Activated CD8-positive, alpha-beta T cell treated with anti-CD3 and anti-CD28 coated beads, Interleukin-2, amount 10 ng/mL, durations not matched to agents 7 days and 5 days (primary cell): ENCODE measurements around the gene PPFIBP2. TPM values are rescaled to one million over a fixed set of nuclear protein-coding genes. Genes with fewer than 3 reads are reported as not detected.
A peak's percentile ranks its signal among the peaks of the same experiment; 100 is the strongest.

Experiments used
- ATAC-seq: fragments of 150-1000 bp; cut with Tn5 transposase; one replicate; pipeline ENCODE4 v1.10.0; 2021; ENCODE audit warnings: moderate library complexity
- CTCF ChIA-PET: fragments of 350-600 bp; sonication (Branson Sonifier 250); formaldehyde crosslinking; loops from one replicate; lab custom pipeline; 2021; ENCODE audit warnings: antibody characterized with exemption; lab: Charles Lee
- POLR2A ChIA-PET: fragments of 350-600 bp; sonication (Branson Sonifier 250); formaldehyde crosslinking; loops from one replicate; lab custom pipeline; 2021; ENCODE audit warnings: antibody characterized with exemption; lab: Charles Lee
- DNase-seq: peaks from one replicate; pipeline ENCODE4 v3.0.0-alpha.2; 2020
- H3K27ac Mint-ChIP-seq: one replicate; pipeline ENCODE4 v1.8.0; 2021; ENCODE audit warnings: mild to moderate bottlenecking, mixed read lengths
- H3K27me3 Mint-ChIP-seq: one replicate; pipeline ENCODE4 v1.8.0; 2021; ENCODE audit warnings: low read depth, mixed read lengths
- H3K36me3 Mint-ChIP-seq: one replicate; pipeline ENCODE4 v1.8.0; 2021; ENCODE audit warnings: low read depth, mixed read lengths
- H3K4me1 Mint-ChIP-seq: one replicate; pipeline ENCODE4 v1.8.0; 2021; ENCODE audit warnings: low read depth, mixed read lengths
- H3K4me3 Mint-ChIP-seq: one replicate; pipeline ENCODE4 v1.8.0; 2021; ENCODE audit warnings: mild to moderate bottlenecking, mixed read lengths
- H3K9me3 Mint-ChIP-seq: one replicate; pipeline ENCODE4 v1.8.0; 2022; ENCODE audit warnings: mixed read lengths; ENCODE audit not compliant: insufficient read depth
- total RNA-seq, 2 experiments: library from RNA; stranded (reverse); gene quantifications; one replicate each; pipeline ENCODE4 v1.2.3, GENCODE V29; 2021

Gene PPFIBP2
- total RNA-seq, 2 experiments from 2014 or later = 11.2 to 12.1 TPM

DNA sequence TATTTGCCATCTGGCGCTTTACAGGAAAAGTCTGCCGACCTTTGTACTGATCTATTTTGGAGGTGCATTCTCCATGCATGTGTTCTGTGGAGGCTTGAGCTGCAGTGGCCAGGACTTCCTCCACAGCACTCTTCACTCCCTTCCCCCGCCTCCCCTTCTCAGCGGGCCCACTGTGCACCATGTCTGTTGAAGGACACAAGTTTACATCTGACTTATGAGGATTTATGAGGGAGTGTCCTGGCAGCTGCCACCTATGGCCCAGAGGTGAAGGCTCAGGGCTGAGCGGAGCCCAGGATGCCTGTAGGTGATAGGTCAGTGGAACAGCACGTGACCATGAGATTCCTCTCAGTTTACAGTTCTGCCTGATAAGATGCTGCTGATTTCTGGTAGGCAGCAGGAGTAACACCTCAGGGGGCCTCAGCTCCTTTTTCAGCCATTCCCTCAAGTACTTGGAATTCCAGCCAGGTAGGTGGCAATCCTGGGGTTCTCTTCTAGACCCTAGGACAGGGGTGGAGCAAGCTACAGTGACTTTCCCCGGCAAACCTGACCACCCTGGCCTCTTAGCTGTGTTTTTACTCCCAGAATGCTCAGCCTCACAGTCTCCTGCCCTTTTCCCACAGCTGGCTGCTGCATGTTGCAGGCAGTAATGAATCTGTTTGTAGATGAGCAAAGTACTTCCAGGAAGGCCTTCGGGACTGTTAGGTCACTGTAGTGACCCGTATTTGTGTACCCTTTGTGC lies 59.9 kb downstream of the PPFIBP2 start:
- ChIA-PET CTCF (interaction anchor here (1.2 to 1.5 kb wide), 3 partner anchors 60 to 92 kb away, joined by 3 read pairs; partner anchors contain the start of gene PPFIBP2), POLR2A (no interaction called here)
- peaks cover 37% of the 10 kb centered on the region for H3K27me3 Mint-ChIP-seq
- H3K27ac Mint-ChIP-seq = no peak overlapping the region
- ATAC-seq = no peak
- H3K36me3 Mint-ChIP-seq = no peaks in the 10 kb centered on the region
- peaks cover 34% of the 10 kb centered on the region for H3K4me1 Mint-ChIP-seq
- no peaks in the 10 kb centered on the region for H3K9me3 Mint-ChIP-seq
- no peak for DNase-seq
- H3K4me3 Mint-ChIP-seq = no peak overlapping the region

DNA sequence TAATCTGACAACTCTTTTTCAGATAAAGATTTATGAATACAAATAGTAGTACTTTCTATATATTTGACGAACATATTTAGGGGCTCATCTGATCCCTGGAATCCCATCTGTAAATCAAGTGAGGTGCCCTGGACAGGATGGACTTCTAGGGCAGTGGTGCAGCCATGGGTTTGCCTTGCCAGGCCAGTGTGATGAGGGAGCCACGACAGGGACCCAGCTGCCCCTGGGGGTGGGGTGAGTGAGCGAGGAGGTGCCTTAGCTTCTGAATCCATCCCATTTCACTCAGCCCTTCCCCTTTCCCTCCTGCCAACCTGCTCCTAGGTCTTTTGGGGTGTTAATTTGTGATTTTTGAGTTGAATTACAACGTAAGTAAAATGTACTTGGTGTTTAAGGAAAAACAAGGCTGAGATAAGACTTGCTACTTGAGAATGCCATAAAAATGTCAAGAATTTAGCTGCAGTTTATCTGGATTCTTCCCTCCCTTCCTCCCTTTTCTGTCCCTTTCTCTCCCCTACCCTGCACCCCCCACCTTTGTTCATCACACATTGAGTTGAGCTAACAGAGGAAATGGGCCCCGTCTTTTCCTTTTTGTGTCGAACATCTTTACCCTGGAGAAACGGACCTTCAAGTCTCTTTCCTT lies 60.8 kb downstream of the PPFIBP2 start:
- no peak overlapping the region for H3K4me3 Mint-ChIP-seq
- ATAC-seq = no peak
- no peak overlapping the region for H3K27ac Mint-ChIP-seq
- ChIA-PET POLR2A (no interaction called here), CTCF (interaction anchor here (1.2 to 1.5 kb wide), 3 partner anchors 61 to 91 kb away, joined by 3 read pairs; partner anchors contain the start of gene PPFIBP2)
- DNase-seq = no peak
- no peaks in the 10 kb centered on the region for H3K36me3 Mint-ChIP-seq
- peaks cover 40% of the 10 kb centered on the region for H3K27me3 Mint-ChIP-seq
- H3K4me1 Mint-ChIP-seq = peaks cover 37% of the 10 kb centered on the region
- no peaks in the 10 kb centered on the region for H3K9me3 Mint-ChIP-seq

GRCh38 chr11:7575841-7576725 lies 62.3 kb downstream of the PPFIBP2 start:
- Mint-ChIP-seq H3K36me3 (no peaks in the 10 kb centered on the region), H3K4me1 (peaks cover 37% of the 10 kb centered on the region), H3K27ac (no peak overlapping the region), H3K4me3 (no peak overlapping the region), H3K9me3 (no peaks in the 10 kb centered on the region), H3K27me3 (peaks cover 43% of the 10 kb centered on the region)
- ChIA-PET POLR2A (no interaction called here), CTCF (no interaction called here)
- ATAC-seq = peak; percentile 46
- DNase-seq = peak; percentile 43

DNA sequence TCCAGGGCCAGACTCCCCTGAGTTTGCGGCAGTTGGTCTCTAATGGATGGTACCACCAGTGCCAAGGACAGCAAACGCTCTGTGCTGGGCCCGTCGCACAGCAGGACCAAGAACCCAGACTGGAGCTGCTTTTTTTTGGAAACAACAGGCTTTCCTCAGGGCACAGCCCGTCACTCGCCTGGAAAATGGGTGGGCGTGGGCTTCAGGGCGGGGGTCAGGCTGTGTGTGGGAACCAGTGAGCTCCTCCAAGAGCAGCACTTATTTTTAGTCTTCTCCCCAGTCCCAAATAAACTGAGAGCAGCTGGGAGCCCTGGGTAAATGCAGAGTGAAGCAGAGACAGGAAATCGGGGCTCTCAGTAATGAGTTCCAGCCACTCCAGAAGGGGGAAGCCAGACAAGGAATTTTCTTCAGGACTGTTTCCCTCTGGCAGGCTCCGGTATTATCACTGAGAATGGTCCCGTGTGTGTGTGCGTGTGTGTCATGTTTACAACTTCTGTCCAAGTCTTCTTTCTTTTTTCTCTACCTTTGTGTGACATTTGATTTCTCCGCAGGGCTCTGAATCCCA lies 63.0 kb downstream of the PPFIBP2 start:
- CTCF ChIA-PET = no interaction called here
- Mint-ChIP-seq H3K9me3 (no peaks in the 10 kb centered on the region), H3K36me3 (no peaks in the 10 kb centered on the region), H3K27ac (no peak overlapping the region), H3K4me3 (no peak overlapping the region), H3K4me1 (peaks cover 37% of the 10 kb centered on the region), H3K27me3 (peaks cover 40% of the 10 kb centered on the region)
- ATAC-seq (no peak), DNase-seq (no peak)
- POLR2A ChIA-PET = no interaction called here

DNA sequence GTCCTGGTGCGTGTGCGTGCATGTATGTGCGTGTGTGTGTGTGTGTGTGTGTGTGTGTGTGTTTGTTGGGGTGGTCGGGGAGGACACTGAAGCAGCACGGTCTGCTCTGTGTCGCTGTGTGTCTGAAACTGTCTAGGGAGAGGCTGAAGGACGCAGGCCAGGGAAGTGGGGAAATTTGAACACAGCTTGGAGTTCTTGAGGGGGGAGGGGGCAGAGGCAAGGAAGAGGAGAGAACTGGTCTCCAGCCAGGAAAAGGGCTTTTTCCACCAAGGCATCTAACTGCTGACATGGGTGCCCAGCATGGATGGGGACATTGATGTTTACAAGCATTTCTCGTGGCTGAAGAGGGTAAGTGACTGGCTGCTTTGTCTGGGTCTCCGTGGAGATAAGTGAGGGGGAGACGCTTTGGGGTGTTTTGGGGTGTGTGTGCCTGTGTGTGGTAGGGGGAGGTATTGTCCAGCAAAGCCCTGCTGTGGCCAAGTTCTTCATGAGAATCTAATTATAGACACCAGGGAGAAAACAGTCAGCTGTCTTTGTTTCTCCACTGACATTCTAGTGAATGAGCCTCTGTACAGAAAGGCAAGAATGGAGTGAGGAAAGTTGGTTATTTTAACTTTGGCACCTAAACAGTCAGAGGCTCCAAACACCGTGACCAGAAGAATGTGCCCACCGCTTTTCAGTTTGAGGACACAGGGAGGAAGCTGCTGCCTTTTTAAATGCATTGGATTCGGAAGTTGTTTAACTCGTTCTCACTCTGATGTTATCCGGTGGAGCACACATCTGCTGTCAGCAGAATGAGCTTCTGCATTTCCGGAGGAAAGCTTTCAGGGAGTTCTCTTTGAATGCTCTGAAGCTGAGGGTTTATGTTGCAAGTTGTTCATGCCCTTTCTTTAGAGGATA lies 63.7 kb downstream of the PPFIBP2 start:
- H3K36me3 Mint-ChIP-seq = no peaks in the 10 kb centered on the region
- DNase-seq (peak; percentile 40), ATAC-seq (peak; percentile 69)
- peaks cover 41% of the 10 kb centered on the region for H3K27me3 Mint-ChIP-seq
- peak overlapping the region; percentile 29 for H3K4me3 Mint-ChIP-seq
- ChIA-PET CTCF (interaction anchor here (0.8 to 1.4 kb wide), 5 partner anchors 9 to 88 kb away, joined by 3 to 6 read pairs (median 4); no protein-coding TSS in a partner anchor), POLR2A (no interaction called here)
- peak overlapping the region; percentile 47 for H3K27ac Mint-ChIP-seq
- no peaks in the 10 kb centered on the region for H3K9me3 Mint-ChIP-seq
- H3K4me1 Mint-ChIP-seq = peaks cover 37% of the 10 kb centered on the region

DNA sequence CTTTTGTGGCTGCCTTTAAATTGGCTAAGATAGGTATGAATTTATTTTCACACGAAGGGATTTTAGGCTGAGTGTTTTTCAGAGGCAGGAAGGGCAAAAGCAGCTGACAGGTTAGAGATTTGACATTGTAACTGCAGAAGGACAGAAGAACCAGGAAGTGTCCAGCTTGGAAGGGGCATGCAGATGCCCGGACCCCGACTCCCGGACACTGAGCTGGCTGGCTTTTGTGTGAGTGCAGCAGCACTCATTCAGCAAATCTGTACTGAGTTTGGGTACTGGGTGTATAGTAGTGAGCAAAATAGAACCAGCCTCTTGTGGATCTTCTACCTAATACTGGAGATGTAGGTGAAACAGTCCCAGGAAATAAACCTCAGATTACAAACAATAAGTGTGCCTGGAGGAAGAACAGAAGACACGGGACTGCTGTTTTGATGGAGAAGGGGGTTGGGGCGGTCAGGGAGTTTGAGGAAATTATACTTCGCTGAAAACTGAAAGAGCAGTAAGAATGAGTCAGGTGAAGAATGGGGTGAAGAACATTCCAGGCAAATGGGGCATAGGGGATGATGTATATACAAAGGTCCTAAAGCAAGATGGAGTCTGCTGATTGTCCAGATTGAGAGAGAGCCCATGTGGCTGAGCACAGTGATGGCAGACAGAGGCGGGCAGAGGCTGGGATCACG lies 64.6 kb downstream of the PPFIBP2 start:
- DNase-seq (no peak), ATAC-seq (no peak)
- Mint-ChIP-seq H3K9me3 (no peaks in the 10 kb centered on the region), H3K36me3 (no peaks in the 10 kb centered on the region), H3K4me3 (peak overlapping the region; percentile 29), H3K27ac (peak overlapping the region; percentile 47), H3K4me1 (peaks cover 37% of the 10 kb centered on the region), H3K27me3 (peaks cover 48% of the 10 kb centered on the region)
- CTCF ChIA-PET = interaction anchor here (0.8 to 2.2 kb wide), 6 partner anchors 8 to 87 kb away, joined by 3 to 7 read pairs (median 4); no protein-coding TSS in a partner anchor
- POLR2A ChIA-PET = no interaction called here

- ChIA-PET POLR2A (no interaction called here), CTCF (interaction anchor here (1.1 to 2.2 kb wide), 2 partner anchors 8 to 67 kb away, joined by 3 to 7 read pairs; no protein-coding TSS in a partner anchor)
- Mint-ChIP-seq H3K9me3 (no peaks in the 10 kb centered on the region), H3K36me3 (no peaks in the 10 kb centered on the region), H3K4me3 (no peak overlapping the region), H3K27ac (no peak overlapping the region), H3K27me3 (peaks cover 54% of the 10 kb centered on the region), H3K4me1 (peaks cover 37% of the 10 kb centered on the region)
- ATAC-seq = no peak
- no peak for DNase-seq
Measured at GRCh38 chr11:7579361-7579791, 65.6 kb downstream of the PPFIBP2 start.

- Mint-ChIP-seq H3K27me3 (peaks cover 46% of the 10 kb centered on the region), H3K4me3 (no peak overlapping the region), H3K9me3 (no peaks in the 10 kb centered on the region), H3K4me1 (peaks cover 28% of the 10 kb centered on the region), H3K36me3 (no peaks in the 10 kb centered on the region), H3K27ac (no peak overlapping the region)
- CTCF ChIA-PET = interaction anchor here (2.2 kb wide), 1 partner anchor 69 kb away, joined by 7 read pairs; no protein-coding TSS in a partner anchor
- no peak for ATAC-seq
- no peak for DNase-seq
- POLR2A ChIA-PET = no interaction called here
Measured at GRCh38 chr11:7581021-7581590, 67.3 kb downstream of the PPFIBP2 start.

DNA sequence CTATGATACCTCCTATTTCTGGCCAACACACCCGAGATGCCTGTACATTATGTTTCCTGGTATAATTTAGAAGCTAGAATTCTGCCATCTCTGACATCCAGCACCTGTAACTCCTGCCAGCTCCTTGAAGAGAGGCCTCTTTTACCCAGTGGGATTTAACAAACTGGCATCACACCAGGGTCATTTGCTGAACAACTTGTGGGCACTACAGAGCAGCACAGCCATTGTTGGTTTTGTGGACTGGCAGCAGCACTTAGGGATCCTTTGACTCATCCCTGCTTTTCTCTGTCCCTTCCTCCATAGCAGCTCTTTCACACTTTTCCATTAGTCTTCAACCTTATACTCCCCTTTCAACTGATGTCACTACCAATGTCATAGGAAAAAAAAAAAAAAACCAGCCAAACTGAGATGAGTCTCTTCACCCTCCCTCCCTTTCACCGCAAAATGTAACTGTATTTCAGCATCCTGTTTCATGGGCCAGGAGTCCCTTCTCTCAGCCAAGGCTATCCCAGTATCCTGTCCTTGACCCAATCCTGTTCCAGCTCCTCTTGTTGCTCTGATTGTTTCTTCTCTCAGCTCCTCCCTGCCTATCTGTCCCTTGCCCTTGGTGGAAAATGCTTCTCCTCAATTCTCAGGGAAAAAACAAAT lies 68.7 kb downstream of the PPFIBP2 start:
- peaks cover 15% of the 10 kb centered on the region for H3K4me1 Mint-ChIP-seq
- H3K9me3 Mint-ChIP-seq = no peaks in the 10 kb centered on the region
- no peak overlapping the region for H3K27ac Mint-ChIP-seq
- H3K36me3 Mint-ChIP-seq = no peaks in the 10 kb centered on the region
- ChIA-PET POLR2A (no interaction called here), CTCF (interaction anchor here (0.6 kb wide), 1 partner anchor 12 kb away, joined by 3 read pairs; no protein-coding TSS in a partner anchor)
- ATAC-seq = no peak
- H3K27me3 Mint-ChIP-seq = peaks cover 40% of the 10 kb centered on the region
- DNase-seq = no peak
- H3K4me3 Mint-ChIP-seq = no peak overlapping the region
